ENCODE results near the gene SERPINE1.
A peak's percentile ranks its signal among the peaks of the same experiment; 100 is the strongest.

SERPINE1 gene

DNA sequence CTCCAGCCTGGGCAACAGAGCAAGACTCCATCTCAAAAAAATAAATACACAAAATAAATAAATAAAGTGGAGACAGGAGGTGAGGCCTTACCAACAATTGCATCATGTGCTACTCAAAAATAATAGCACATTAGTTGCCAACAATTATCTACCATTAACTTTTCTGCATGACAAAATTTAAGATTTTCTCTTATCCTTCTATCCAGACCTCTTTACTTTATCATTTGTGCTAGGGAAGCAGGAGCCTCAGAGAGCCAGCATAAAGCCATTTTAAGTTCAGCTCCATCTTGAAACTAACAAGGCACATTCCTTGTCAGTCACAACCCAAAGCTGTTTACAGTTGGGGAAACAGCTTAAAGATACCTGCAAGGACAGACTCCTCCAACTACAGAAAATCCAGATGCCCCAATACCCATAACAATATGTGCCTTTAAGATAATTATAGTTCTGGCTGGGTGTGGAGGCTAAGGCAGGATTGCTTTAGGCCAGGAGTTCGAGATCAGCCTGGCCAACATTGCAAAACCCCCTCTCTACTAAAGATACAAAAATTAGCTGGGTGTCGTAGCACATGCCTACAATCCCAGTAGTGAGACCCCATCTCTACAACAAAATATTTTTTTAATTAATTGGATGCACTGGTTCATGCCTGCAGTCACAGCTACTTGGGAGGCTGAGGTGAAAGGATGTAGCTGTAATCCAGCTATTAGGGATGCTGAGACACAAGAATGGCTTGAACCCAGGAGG is 25.2 kb downstream of the SERPINE1 start:
- Mint-ChIP-seq H3K27ac (no peak overlapping the region), H3K4me1 (ENCODE audit: low read depth) (peaks cover 11% of the 10 kb centered on the region), H3K9me3 (peaks cover 3% of the 10 kb centered on the region), H3K4me3 (no peak overlapping the region), H3K36me3 (ENCODE audit: low read depth) (peaks cover 7% of the 10 kb centered on the region), H3K27me3 (peaks cover 13% of the 10 kb centered on the region)
- DNase-seq, result no peak

DNA sequence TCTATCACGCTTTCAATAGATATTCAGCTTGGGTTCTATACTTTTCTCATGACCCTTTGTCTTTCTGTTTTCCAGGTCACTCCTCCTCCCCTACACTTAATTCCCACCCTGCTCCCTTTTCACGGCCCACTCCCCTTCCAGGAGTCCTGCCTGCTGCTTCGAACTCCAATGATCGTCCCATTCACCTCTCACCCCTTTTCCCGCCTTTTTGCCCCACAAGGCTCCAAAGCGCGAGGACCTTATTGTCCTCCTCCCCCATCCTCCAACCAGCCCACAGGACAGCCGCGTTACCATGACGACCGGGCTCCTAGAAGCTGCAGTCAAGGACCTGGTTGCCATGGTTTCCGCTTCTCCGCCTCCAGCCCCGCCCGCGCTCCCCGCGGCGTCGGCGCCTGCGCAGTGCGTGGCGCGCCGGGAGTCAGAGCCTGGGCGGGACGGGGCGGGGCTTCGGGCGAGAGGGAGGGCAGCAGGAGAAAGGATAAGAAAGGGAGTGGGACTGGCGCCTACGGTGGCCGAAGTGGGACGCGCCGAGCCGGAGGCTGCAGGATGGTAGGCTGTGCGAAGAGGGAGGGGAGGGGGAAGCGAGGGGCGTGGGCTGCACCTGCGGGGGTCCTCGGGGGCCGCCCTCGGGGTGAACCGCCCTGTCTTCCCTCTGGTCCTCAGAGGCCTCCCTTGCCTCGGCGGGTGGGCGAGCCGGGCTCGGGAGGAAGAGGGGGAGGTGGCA is 27.2 kb downstream of the SERPINE1 start, which contains the start of gene AP1S1:
Gene AP1S1 (plus strand): TSS at position 508 of the 724 bp plus-strand sequence. CDS start 39 bp downstream, at position 547.
- peak; percentile 95 for DNase-seq
- Mint-ChIP-seq H3K4me3 (peak within 1 kb of the TSS; percentile 82), H3K4me1 (ENCODE audit: low read depth) (peaks cover 11% of the 10 kb centered on the region), H3K36me3 (ENCODE audit: low read depth) (peaks cover 26% of the 10 kb centered on the region), H3K9me3 (peaks cover 3% of the 10 kb centered on the region), H3K27me3 (peaks cover 5% of the 10 kb centered on the region), H3K27ac (peak within 1 kb of the TSS; percentile 80)

DNA sequence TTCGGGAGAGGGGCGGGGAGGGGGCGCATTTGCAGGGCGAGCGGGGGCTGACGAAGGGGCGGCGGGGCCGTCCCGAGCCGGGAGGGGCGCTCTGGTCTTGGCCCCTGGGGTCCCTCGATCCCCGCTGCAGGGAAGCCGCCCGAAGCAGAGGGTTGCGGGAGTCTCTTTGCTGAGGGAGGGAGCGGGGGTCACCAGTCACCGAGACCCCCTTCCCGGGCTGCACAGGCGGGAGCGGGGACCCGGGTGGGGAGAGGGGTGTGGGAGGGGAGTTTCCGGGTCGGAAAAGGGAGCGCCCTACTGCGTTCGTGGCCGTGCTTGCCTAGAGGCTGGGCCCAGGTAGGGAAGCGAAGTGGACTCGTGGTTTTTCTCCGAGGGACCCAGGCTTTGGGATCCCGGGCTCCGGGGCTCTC is 27.8 kb downstream of the SERPINE1 start:
- H3K27me3 Mint-ChIP-seq, result peaks cover under 1% of the 10 kb centered on the region
- H3K9me3 Mint-ChIP-seq, result peaks cover 3% of the 10 kb centered on the region
- H3K4me1 Mint-ChIP-seq (ENCODE audit: low read depth), result peaks cover 11% of the 10 kb centered on the region
- H3K27ac Mint-ChIP-seq, result no peak overlapping the region
- peaks cover 32% of the 10 kb centered on the region for H3K36me3 Mint-ChIP-seq (ENCODE audit: low read depth)
- peak; percentile 51 for DNase-seq
- H3K4me3 Mint-ChIP-seq, result peak overlapping the region; percentile 82

DNA sequence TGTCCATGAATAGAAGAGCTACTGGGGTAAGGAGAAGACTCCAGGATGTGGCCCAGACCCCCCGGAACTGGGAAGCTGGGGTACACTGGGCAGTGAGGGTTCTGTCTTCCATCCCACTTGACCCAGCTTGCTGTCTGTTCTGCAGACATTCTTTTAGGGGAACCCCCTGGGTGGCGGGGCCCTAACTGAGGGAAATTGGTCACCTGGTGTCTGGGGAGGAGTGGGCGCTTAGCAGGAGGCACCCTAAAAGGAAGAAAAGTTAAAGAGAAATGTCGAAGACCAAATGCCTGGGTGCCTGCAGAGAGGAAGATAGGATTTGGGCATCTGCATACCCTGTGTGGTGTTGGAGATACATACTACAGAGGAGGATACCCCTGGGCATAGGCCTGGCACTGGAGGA is 28.4 kb downstream of the SERPINE1 start:
- DNase-seq, result no peak
- Mint-ChIP-seq H3K4me1 (ENCODE audit: low read depth) (peaks cover 11% of the 10 kb centered on the region), H3K27me3 (no peaks in the 10 kb centered on the region), H3K4me3 (peak overlapping the region; percentile 82), H3K9me3 (peaks cover 3% of the 10 kb centered on the region), H3K27ac (peak overlapping the region; percentile 14), H3K36me3 (ENCODE audit: low read depth) (peaks cover 37% of the 10 kb centered on the region)

DNA sequence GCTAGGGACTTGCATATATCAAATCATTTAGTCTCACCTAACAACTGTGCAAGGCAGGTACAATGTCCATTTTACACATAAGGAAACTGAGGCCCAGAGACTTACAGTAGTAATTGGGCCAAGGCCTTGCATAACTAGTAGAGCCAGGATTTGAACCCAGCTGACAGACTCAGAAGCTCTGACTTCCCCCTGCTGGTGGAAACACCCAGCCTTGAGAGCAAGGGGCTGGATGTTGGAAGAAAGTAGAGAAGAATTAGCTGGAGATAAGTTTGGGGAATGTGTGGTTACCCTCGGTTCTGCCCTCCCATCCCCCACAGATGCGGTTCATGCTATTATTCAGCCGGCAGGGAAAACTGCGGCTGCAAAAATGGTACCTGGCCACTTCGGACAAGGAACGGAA is 29.4 kb downstream of the SERPINE1 start:
- Mint-ChIP-seq H3K27ac (no peak overlapping the region), H3K27me3 (peaks cover 3% of the 10 kb centered on the region), H3K36me3 (ENCODE audit: low read depth) (peaks cover 43% of the 10 kb centered on the region), H3K4me1 (ENCODE audit: low read depth) (peaks cover 11% of the 10 kb centered on the region), H3K9me3 (peaks cover 3% of the 10 kb centered on the region), H3K4me3 (no peak overlapping the region)
- DNase-seq, result no peak

DNA sequence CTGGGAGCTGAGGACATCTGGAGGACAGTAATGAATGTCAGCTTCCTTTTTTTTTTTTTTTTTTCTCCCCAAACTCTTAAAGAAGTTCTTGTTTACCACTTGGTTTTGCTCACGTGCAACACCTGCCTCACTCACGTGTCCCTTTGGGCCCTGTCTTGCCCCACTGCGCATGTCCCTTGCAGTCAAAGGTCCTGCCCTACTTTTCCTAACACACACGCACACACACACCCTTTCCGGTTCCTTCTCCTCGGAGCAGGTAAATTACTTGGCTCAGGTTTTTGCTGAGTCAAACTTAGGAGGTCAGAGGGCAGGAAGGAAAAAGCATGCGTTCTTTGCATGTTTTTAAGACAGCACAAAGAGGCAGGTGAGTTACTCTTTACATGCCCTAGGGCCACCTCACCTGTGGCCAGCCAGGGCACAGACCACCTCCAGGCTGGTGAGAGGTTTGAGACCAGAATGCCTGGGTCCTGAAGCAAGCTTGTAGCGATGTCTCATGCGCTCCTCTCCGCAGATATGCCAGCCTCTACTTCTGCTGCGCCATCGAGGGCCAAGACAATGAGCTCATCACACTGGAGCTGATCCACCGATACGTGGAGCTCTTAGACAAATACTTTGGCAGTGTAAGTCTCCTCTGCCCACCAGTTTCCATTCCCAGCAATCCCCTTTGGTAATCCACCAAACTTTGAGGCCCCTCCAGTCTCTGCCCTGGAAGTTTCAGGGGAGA is 30.1 kb downstream of the SERPINE1 start:
- Mint-ChIP-seq H3K27ac (no peak overlapping the region), H3K4me3 (no peak overlapping the region), H3K4me1 (ENCODE audit: low read depth) (peaks cover 11% of the 10 kb centered on the region), H3K36me3 (ENCODE audit: low read depth) (peaks cover 46% of the 10 kb centered on the region), H3K27me3 (peaks cover 6% of the 10 kb centered on the region), H3K9me3 (peaks cover 3% of the 10 kb centered on the region)
- DNase-seq, result no peak

DNA sequence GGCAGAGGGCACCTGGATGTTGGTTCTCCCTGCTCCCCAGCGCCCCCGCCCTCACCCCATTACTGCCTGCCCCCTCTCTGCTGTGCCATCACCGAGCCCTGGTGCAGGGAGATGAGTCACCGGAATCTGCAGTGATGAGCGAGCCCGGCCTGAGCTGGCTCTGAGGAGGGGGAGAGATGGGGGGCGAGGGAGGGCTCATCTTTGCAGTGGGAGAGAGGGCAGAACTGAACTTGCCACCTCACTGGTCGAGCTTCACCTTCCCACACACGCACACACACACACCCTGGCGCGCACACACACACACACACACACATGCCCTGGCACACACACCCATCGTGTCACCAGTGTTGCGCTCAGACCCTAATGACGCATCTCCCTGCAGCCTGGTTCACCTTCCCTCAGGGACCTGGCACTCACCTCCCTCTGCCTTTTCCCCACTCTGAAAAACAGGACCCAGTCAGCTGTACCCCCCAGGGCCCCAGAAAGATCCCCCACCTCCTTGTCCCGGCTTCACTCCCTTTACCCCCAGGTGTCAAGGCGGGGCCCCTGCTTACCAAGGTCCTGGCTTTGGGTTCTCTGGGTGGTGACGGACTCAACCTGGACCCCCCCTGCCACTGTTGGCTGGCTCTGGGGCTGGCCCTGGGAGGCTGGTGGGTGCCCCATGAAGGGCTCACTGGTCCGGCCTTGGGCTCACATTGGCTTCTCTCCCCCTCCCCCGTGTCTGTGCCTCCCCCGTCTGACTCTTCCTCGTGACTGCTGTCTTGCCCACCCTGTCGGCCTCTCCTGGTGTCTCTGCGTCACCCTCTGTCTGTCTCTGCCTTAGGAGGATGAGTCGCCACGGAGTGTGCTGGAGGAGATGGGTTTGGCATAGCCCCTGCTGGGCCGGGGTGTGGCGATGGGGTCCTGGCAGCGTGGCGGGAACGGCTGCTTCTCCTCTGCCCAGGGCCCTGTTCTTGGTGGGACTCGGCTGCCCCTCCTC is 33.1 kb downstream of the SERPINE1 start:
- DNase-seq, result no peak
- no peak overlapping the region for H3K4me3 Mint-ChIP-seq
- peaks cover 20% of the 10 kb centered on the region for H3K27me3 Mint-ChIP-seq
- no peaks in the 10 kb centered on the region for H3K9me3 Mint-ChIP-seq
- peaks cover 46% of the 10 kb centered on the region for H3K36me3 Mint-ChIP-seq (ENCODE audit: low read depth)
- peaks cover 20% of the 10 kb centered on the region for H3K4me1 Mint-ChIP-seq (ENCODE audit: low read depth)
- no peak overlapping the region for H3K27ac Mint-ChIP-seq

DNA sequence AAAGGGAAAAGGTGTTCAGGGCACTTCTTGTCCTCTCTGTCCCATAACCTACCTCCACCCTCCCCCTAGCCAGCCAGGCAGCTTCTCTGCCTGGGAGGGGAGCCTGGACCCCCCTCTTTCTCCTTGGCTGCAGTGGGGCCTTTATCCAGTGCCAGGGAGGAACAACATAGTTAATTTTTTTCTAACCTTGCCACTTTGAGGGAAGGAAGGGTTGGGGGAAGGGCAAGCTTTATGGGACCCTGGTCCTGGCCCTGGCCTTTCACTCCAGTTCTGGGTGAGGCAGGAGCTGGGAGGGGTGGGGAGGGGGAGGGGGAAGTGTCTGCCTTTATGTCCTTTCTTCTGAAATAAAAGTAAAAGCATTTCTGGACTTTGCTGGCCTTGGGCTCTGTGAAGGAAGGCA is 34.0 kb downstream of the SERPINE1 start:
- Mint-ChIP-seq H3K27ac (no peak overlapping the region), H3K9me3 (no peaks in the 10 kb centered on the region), H3K36me3 (ENCODE audit: low read depth) (peaks cover 46% of the 10 kb centered on the region), H3K27me3 (peaks cover 30% of the 10 kb centered on the region), H3K4me3 (no peak overlapping the region), H3K4me1 (ENCODE audit: low read depth) (peaks cover 21% of the 10 kb centered on the region)
- no peak for DNase-seq

DNA sequence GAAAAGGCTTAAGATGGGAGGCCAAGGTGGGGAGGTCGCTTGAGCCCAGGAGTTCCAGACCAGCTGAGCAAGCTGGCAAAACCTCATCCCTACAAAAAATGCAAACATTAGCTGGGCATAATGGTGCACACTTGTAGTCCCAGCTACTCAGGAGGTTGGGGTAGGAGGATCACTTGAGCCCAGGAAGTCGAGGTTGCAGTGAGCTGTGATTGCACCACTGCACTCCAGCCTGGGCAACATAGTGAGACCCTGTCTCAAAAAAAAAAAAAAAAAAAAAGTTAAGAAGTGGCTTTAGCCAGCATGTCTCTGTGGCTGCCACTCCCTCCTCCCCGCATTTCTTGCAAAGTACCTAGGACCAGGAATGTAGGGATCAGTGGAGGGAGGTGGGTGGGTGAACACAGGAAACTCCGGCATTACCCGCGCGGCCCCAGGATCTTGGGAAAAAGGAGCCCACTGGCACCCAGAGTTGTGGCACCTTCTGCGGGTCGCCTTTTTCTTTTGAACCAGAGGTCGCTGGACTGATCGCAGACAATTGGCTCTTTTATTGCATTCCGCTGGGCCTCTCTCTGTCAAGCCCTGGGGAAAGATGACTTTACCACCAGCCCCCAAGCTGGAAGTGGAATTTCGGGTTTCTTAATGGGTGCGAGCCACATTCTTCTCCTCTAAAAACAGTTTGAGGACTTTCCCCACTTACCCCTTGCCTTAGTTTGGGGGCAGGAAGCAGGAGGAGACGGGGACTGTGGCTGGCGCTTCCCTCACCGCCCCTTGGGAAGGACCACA is 35.0 kb downstream of the SERPINE1 start:
- Mint-ChIP-seq H3K36me3 (ENCODE audit: low read depth) (peaks cover 40% of the 10 kb centered on the region), H3K27me3 (peaks cover 38% of the 10 kb centered on the region), H3K4me1 (ENCODE audit: low read depth) (peaks cover 27% of the 10 kb centered on the region), H3K4me3 (peak overlapping the region; percentile 57), H3K27ac (no peak overlapping the region), H3K9me3 (no peaks in the 10 kb centered on the region)
- DNase-seq, result no peak

DNA sequence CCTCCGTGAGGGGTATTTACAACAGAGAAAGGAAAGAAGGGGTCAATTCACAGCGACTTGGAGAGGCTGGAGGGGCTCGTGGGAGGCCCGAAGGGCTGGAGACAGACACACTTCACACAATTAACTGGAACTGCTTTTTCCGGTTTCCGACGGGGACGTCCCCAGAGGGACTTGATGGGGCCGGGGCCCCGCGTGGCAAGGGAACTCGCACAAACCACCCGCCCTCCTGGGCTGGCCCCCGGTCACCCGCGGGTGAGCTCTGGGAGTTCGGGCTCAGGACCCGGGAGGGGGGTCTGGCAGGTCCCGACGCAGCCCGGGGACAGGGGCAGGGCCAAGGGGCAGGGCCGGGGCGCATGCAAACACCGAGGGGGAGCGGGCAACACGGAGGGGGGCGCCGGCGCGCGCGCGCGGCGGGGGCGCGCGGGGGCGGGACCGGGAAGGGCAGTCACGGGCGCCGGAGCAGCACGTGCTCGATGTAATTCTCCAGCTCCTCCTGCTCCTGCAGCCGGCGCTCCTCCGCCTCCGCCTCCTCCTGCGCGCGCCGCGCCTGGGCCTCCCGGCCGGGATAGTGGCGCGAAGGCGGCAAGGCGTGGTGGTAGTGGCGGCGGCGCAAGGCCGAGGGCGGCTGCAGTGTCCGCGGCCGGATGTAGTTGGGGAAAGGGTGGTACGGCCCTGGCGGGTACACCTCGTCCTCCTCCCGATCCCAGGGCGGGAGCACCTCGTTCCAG is 35.8 kb downstream of the SERPINE1 start:
- H3K27me3 Mint-ChIP-seq, result peaks cover 47% of the 10 kb centered on the region
- peak; percentile 52 for DNase-seq
- H3K4me3 Mint-ChIP-seq, result peak overlapping the region; percentile 57
- no peaks in the 10 kb centered on the region for H3K9me3 Mint-ChIP-seq
- peaks cover 34% of the 10 kb centered on the region for H3K4me1 Mint-ChIP-seq (ENCODE audit: low read depth)
- H3K36me3 Mint-ChIP-seq (ENCODE audit: low read depth), result peaks cover 32% of the 10 kb centered on the region
- no peak overlapping the region for H3K27ac Mint-ChIP-seq

DNA sequence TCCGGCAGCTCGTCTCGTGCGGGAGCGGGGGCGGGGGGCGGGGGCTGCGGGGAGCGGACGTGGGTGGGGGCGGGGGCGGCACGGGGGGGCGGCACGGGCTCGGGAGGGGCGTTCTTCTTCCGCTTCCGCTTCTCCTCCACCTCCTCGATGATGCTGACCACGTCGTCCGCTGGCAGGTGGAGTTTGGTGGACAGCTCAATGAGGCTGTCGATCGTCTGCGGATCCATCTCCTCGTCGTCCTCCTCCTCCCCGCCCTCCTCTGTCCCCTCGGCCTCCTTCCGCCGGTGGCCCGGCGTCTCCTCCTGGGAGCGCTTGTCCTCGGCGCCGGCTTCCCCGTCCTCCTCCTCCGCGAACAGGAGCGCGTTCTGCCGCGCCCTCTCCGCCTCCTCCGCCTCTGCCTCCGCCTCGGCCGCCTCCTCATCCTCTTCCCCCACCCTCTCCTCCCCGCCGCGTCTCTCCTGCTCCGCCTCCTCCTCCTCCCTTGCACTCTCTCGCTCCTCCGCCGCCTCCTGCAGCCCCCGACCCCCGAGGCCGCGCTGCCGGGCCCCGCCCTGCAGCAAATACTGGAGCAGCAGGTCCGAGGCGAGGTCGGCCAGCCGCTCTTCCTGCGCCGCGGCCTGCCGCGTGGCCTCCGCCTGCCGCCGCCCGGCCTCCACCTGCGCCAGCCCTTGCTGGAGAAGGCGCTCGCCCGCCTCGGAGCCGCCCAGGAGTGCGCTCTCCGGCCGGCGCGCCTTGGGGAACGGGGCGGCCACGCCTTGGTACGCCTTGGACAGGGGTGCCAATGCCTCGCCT is 36.6 kb downstream of the SERPINE1 start:
- Mint-ChIP-seq H3K9me3 (no peaks in the 10 kb centered on the region), H3K27ac (no peak overlapping the region), H3K27me3 (peaks cover 54% of the 10 kb centered on the region), H3K36me3 (ENCODE audit: low read depth) (peaks cover 25% of the 10 kb centered on the region), H3K4me1 (ENCODE audit: low read depth) (peaks cover 39% of the 10 kb centered on the region), H3K4me3 (peak overlapping the region; percentile 62)
- peak; percentile 53 for DNase-seq
